Peyer's patch (tissue), 4 donors: ENCODE data around the gene SLC26A1.

ENCODE experiments used
- CTCF ChIP-seq, 6 experiments: fragments of 450-650 bp in 4 of 6; fragments of 200-600 bp in 2 of 6; sonication (generic) in 1 of 6; IDR thresholded peaks; one replicate each; pipeline ENCODE4 v1.5.1; 2017 to 2019; ENCODE audit warnings: antibody characterized with exemption in 6 of 6, mild to moderate bottlenecking in 3 of 6, moderate library complexity in 1 of 6
- POLR2A ChIP-seq, 2 donors: fragments of 450-650 bp; IDR thresholded peaks; one replicate each; pipeline ENCODE4 v1.5.1; 2017; ENCODE audit warnings: antibody characterized with exemption in 2 of 2, mild to moderate bottlenecking in 2 of 2, moderate library complexity in 2 of 2

- TF ChIP-seq CTCF (IDR thresholded peaks at IDR 0.05) (no peak), POLR2A (IDR thresholded peaks at IDR 0.05) (no peak)
These were observed 18.4 kb upstream of the SLC26A1 start for GRCh38 chr4:1011666-1012033.
